DMS53 treated with DMSO at 0.1 percent for 48 hours (cell line): ENCODE measurements around the gene RPP25.

ENCODE experiments used
- DNase-seq: peaks from one replicate; lab custom pipeline; 2025; ENCODE audit not compliant: unreplicated experiment; lab: John Stamatoyannopoulos, UW

Gene RPP25

DNA sequence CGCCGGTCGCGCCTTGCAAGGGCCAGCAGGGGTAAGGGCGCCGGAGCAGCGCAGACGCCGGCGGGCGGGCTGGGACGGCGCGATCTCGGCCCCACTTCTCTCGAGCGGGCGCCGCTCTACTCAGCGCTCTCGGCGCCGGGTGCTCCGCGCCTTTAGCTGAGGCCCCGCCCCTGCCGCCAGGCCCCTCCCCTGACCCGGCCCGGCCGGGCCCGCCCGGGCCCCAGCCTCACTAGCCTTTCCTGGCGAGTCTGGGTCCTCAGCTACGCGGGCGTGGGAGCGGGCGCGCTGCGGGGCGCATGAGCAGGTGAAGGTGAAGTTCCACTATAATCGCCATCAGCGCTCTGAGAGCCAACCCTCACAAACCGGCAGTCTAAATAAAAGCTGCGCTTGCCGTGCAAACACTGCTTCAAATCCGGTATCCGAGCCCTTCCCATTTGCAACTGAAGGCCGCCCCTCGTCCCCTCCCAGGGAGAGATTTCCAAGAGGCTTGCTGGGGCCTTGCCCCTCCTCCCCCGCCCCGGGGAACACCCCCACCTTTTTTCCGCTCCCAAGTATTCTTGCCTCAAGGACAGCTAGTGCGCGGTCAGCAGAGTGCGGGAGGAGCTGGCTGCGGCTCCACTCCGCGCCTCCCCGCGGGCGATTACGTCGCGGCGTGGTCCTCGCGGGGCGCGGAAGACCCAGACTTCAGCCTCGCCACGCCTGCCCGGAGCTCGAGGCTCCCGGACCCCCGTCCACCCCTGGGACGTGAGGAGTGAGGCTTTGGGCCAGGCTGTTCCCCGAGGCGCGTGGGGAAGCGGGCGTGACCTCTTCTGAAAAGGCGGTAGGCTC is at the start of gene RPP25:
TSS of gene RPP25 (minus strand) at position 125 of the 828 bp plus-strand sequence. CDS start 189 bp downstream, outside the sequence.
- DNase-seq = peak; percentile 82

DNA sequence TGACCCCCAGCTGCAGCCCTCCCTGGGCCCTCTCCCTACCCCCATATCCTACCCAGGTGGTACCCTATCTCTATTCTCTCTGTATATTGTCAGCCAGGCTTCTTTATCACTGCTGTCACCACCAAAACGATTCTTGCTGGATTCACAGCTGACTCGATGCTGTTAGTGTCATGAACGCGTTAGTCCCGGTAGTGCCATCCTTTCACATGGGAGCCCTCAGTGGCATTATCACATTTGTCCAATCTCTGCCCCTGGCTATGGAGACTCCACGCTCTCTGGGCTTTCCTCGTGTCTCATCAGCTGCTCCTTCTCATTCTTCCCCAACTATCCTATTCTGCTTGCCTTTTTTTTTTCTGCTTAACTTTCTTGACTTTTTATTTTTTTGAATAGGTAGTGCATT is 45.8 kb upstream of the RPP25 start:
- DNase-seq = no peak

DNA sequence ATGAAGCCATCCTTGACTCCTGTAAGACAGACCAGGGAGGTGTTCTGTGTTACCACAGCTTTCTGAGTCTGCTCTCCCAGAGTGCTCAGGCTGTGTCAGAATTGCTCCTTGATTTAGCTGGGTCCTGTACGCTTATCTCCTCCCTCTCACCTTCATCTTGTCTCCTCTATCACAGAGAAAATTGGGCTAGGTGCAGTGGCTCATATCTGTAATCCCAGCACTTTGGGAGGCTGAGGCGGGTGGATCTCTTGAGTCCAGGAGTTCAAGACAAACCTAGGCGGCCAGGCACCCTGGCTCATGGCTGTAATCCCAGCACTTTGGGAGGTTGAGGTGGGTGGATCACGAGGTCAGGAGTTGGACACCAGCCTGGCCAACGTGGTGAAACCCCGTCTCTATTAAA is 44.7 kb upstream of the RPP25 start:
- no peak for DNase-seq

GRCh38 chr15:74997543-74997942 is 41.0 kb upstream of the RPP25 start:
- DNase-seq = no peak

- DNase-seq = no peak
These were observed 40.6 kb upstream of the RPP25 start for GRCh38 chr15:74997141-74997540.

GRCh38 chr15:74995779-74996765 is 39.5 kb upstream of the RPP25 start:
- peak; percentile 5 for DNase-seq

DNA sequence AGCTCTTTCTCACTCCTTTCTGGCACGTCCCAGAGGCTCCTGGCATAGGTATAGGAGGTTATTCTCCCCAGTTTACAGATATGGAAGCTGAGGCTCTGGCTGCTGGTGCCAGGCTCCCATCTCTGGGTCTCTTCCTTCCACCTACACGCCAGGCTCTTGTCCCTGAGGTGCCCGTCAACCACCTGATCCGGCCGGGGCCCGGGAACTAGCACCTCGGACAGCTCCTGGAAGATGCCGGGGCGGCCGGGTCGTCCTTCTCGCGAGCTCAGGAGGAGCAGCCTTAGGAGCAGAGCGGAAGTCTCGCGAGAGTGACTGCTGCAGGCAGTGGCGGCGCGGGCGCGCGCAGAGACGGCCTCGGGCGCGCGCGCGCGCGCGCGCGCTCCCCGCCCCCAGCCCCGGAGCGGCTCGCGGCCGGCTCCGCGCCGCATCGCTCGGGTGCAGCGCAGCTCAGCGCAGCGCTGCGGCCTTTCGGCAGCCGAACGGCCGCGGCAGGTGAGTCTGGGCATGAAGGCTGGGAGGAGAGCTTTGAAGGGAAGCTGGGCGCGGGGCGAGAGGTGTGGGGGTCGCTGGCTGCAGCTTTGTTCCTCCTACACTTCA is 38.7 kb upstream of the RPP25 start, which contains the start of gene SCAMP5:
TSS of gene SCAMP5 (plus strand) at position 382 of the 597 bp plus-strand sequence. CDS start 16,277 bp downstream, outside the sequence.
- peak; percentile 81 for DNase-seq

DNA sequence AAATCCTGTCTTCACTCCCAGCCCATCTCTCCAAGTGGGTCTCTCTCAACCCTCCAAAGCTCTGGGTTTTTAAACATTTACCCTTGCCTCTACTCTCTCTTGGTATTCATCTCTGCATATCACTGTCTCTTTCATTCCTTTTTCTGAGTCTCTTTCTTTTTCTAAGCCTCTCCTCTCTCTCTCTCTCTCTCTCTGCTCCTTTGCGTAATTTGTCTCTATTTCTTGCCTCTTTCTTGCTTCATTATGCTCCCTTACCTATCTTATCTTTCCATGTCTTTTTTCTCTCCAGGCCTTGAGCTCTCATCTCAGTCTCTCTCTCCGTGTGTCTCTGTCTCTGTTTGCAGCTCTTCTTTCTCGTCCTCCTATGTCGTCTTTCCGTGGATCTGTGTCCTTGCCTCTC is 38.1 kb upstream of the RPP25 start:
- no peak for DNase-seq

DNA sequence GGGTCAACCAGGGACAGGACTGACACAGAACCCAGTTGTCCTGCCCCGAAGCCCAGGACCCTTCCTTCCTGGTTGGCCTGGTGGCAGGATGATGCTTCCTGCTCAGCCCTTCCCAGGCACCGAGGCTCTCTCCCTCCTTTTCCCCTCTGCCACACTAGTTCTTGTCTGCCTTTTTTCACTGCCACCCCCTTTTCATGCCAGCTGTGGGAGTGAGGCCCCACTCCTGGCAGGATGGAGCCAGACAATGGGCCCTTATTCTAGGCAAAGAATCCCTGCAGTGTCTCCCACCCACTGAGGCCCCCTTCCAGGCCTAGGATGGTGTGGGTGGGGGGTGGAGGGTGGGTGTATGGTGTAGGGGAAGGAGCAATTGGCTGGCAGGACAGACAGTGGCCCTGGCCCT is 37.7 kb upstream of the RPP25 start:
- DNase-seq = no peak

DNA sequence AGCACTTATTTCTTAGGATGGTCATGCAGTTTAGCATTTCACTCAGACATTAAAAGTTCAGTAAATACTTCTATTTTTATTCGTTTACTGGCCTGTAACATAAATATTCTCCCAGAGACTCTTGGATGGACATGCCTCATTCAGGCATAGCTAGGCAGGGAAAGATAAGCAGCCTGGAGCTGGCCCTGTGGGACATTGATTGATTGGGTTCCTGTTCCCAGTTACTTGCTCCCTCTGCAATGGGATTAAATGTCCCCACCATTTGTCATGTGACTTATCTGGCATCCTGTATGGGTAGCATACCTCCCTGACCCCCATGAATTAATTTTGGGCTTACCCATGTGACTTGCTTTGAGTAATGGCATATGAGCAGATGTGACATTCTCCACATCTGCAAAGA is 36.0 kb upstream of the RPP25 start:
- no peak for DNase-seq

GRCh38 chr15:74989527-74989926 is 33.0 kb upstream of the RPP25 start:
- no peak for DNase-seq

DNA sequence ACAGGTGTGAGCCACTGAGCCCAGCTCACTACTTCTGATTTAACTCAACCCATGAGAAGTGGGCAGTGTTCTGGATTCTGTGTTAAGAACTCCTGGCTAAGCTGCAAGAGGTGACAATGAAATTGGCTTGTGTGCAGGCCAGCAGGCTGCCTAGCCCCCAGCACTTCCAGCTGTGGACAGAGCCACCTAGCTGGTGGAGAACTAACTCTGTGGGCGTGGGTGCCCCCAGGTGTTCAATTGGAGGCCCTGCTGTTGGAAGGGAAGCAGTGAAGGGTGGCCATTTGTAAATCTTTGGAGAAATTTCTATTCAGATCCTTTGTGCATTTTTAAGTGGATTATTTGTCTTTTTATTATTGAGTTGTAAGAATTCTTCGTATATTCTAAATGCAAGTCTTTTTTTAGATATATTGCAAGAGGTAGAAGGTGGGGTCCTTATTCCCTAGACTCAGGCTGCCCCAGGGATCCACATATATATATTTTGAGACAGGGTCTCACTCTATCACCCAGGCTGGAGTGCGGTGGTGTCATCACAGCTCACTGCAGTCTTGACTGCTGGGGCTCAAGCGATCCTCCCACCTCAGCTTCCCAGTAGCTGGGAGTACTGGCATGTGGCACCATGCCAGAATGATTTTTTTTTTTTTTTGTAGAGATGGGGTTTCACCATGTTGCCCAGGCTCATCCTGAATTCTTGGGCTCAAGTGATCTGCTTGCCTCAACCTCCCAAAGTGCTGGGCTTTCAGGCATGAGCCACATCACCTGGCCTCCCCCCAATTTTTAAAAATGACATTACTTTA is 31.6 kb upstream of the RPP25 start:
- DNase-seq = peak; percentile 50

GRCh38 chr15:74983725-74984231 is 27.2 kb upstream of the RPP25 start:
- DNase-seq = no peak

DNA sequence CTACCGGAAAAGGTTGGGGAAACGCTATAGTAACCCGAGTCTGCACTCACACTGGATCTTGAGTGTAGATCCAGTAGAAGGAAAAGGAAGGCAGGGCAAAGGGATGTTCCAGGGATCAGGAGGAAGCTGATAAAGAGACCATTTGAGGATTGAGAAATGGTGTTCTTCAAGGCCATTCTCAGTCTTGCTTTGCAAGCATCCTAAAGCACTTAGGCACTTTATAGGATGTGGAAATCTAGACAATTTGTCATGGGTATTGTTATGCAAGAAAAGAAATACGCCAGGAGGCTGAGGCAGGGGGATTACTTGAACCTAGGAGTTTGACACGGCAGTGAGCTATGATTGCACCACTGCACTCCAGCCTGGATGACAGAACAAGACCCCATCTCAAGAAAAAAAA is 25.6 kb upstream of the RPP25 start:
- no peak for DNase-seq

GRCh38 chr15:74978503-74978902 is 21.9 kb upstream of the RPP25 start:
- DNase-seq = peak; percentile 11

GRCh38 chr15:74978077-74978476 is 21.5 kb upstream of the RPP25 start:
- DNase-seq = no peak

- no peak for DNase-seq
These were observed 21.0 kb upstream of the RPP25 start for GRCh38 chr15:74977599-74977998.

DNA sequence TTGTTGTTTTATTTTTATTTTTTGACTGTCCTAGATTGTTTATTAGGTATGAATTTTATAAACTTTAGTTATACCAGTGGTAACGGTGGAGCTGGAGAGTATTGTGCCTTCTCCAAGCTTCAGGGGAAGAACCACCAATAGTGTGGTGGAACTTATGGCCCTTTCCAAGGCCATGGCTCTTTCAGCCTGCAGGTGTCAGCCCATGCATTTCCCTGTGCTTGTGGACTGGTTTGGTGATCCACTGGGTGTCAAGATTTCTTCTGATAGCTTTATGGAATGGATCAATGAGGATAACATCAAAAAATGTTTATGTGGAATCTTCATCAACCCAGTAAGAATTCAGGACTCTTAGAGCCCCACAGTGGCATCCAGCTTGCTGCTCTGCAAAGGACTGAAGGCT is 19.6 kb upstream of the RPP25 start:
- DNase-seq = no peak

- DNase-seq = no peak
These were observed 11.1 kb upstream of the RPP25 start for GRCh38 chr15:74967670-74968069.

DNA sequence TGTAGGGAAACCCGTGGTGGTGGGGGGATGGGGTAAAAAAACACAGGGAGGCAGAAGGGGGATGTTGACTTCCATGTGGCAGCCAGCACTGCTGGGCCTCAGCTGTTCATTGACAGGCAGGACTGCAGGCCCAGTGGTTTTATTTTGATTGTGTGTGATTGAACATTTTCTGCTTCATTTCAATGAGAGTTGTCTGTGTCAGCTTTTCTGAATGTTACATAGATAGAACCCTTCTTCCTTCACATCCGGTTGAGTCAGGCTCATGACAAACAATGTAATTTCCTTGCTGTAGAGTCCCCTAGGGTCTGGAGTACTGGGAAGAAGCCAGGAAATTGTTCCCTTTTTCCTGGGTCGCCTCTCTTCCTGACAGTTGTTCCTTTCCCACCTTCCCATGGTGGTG is 8.2 kb upstream of the RPP25 start:
- peak; percentile 33 for DNase-seq
